B cell (primary cell): ENCODE results near the gene PRSS21. TPM values are rescaled to one million over a fixed set of nuclear protein-coding genes. Genes with fewer than 3 reads are reported as not detected.

ENCODE experiments used
- ATAC-seq: fragments of 200-7000 bp; cut with Tn5 transposase; one replicate; pipeline ENCODE4 v1.10.0; 2021; ENCODE audit warnings: low read depth, mild to moderate bottlenecking, moderate number of reproducible peaks, moderate library complexity
- CTCF ChIA-PET: fragments of 350-600 bp; sonication (Branson Sonifier 250); formaldehyde crosslinking; loops from one replicate; lab custom pipeline; 2021; ENCODE audit warnings: antibody characterized with exemption, inconsistent platforms; lab: Charles Lee
- POLR2A ChIA-PET: fragments of 350-600 bp; sonication (Branson Sonifier 250); formaldehyde crosslinking; loops from one replicate; lab custom pipeline; 2021; ENCODE audit warnings: antibody characterized with exemption; lab: Charles Lee
- DNase-seq: peaks from one replicate; pipeline ENCODE4 v3.0.0; 2013
- H2AFZ ChIP-seq: 2 replicates; pipeline ENCODE4 v1.6.1; 2012; ENCODE audit warnings: mild to moderate bottlenecking, low read depth, low read length; ENCODE audit not compliant: insufficient read depth, poor library complexity, severe bottlenecking
- H3K27ac ChIP-seq, 2 donors: 1 replicate in 1 of 2; 2 replicates in 1 of 2; pipeline ENCODE4 v1.5.1; 2012 to 2013; ENCODE audit warnings: low read length in 2 of 2, mild to moderate bottlenecking in 2 of 2, moderate library complexity in 1 of 2
- H3K27me3 ChIP-seq, 4 experiments: fragments of 200-600 bp in 1 of 4; sonication (generic) in 1 of 4; replicated peaks in 1 of 4; 1 replicate in 2 of 4; 2 replicates in 2 of 4; pipeline versions ENCODE4 v1.6.1 to v1.7.0; 2013 to 2016; ENCODE audit warnings: low read length in 3 of 4, mild to moderate bottlenecking in 2 of 4, mixed read lengths in 1 of 4, moderate library complexity in 1 of 4; ENCODE audit not compliant: insufficient read depth in 4 of 4, control insufficient read depth in 3 of 4; ENCODE audit errors: control extremely low read depth in 1 of 4
- H3K36me3 ChIP-seq, 2 experiments: replicated peaks in 1 of 2; 1 replicate in 1 of 2; 2 replicates in 1 of 2; pipeline versions ENCODE4 v1.6.1 to v1.7.1; 2013; ENCODE audit warnings: low read length in 1 of 2; ENCODE audit not compliant: insufficient read depth in 2 of 2, control insufficient read depth in 1 of 2; ENCODE audit errors: control extremely low read depth in 1 of 2, extremely low read depth in 1 of 2
- H3K4me1 ChIP-seq, 2 donors: fragments of 200-600 bp in 1 of 2; sonication (generic) in 1 of 2; 1 replicate in 1 of 2; 2 replicates in 1 of 2; pipeline versions ENCODE4 v1.5.1 to v1.6.1; 2013 to 2017; ENCODE audit warnings: low read length in 2 of 2; ENCODE audit not compliant: control insufficient read depth in 2 of 2, insufficient read depth in 2 of 2
- H3K4me2 ChIP-seq: replicated peaks from 2 replicates; pipeline ENCODE3; 2012; ENCODE audit warnings: mild to moderate bottlenecking, low read depth, low read length; ENCODE audit not compliant: poor library complexity, severe bottlenecking
- H3K4me3 ChIP-seq, 5 experiments: fragments of 200-600 bp in 1 of 5; sonication (generic) in 1 of 5; 1 replicate in 3 of 5; 2 replicates in 2 of 5; pipeline versions ENCODE4 v1.5.1 to v1.7.0; 2011 to 2016; ENCODE audit warnings: low read length in 4 of 5, mild to moderate bottlenecking in 4 of 5, low read depth in 2 of 5, control low read depth in 1 of 5, moderate library complexity in 1 of 5; ENCODE audit not compliant: insufficient read depth in 1 of 5; ENCODE audit errors: control extremely low read depth in 1 of 5, extremely low read depth in 1 of 5
- H3K79me2 ChIP-seq: fragments of 200-600 bp; sonication (generic); one replicate; pipeline ENCODE4 v1.6.0; 2016; ENCODE audit warnings: low read length; ENCODE audit not compliant: control insufficient read depth, insufficient read depth
- H3K9ac ChIP-seq: fragments of 200-600 bp; sonication (generic); 2 replicates; pipeline ENCODE4 v1.6.1; 2017; ENCODE audit warnings: mild to moderate bottlenecking, low read length, moderate library complexity
- H3K9me3 ChIP-seq, 3 donors: one replicate each; pipeline versions ENCODE4 v1.6.1 to v1.7.1; 2013; ENCODE audit warnings: low read length in 2 of 3; ENCODE audit not compliant: control insufficient read depth in 2 of 3, insufficient read depth in 1 of 3; ENCODE audit errors: control extremely low read depth in 1 of 3
- H4K20me1 ChIP-seq: 2 replicates; pipeline ENCODE4 v1.6.0; 2012; ENCODE audit warnings: mild to moderate bottlenecking, low read length; ENCODE audit not compliant: insufficient read depth, control insufficient read depth, poor library complexity, severe bottlenecking
- H3K27ac Mint-ChIP-seq: one replicate; pipeline ENCODE4 v1.8.0; 2021; ENCODE audit warnings: mixed read lengths
- H3K27me3 Mint-ChIP-seq: one replicate; pipeline ENCODE4 v1.8.0; 2021; ENCODE audit warnings: mixed read lengths
- H3K4me1 Mint-ChIP-seq: one replicate; pipeline ENCODE4 v1.8.0; 2021; ENCODE audit warnings: mixed read lengths
- H3K4me3 Mint-ChIP-seq: one replicate; pipeline ENCODE4 v1.8.0; 2021; ENCODE audit warnings: mixed read lengths
- H3K9me3 Mint-ChIP-seq: one replicate; pipeline ENCODE4 v1.8.0; 2022; ENCODE audit warnings: mixed read lengths; ENCODE audit not compliant: insufficient read depth
- CTCF ChIP-seq: fragments of 200-600 bp; IDR thresholded peaks from one replicate; pipeline ENCODE4 v1.8.0; 2022; ENCODE audit warnings: antibody characterized with exemption, mild to moderate bottlenecking
- EZH2 ChIP-seq: IDR thresholded peaks from 2 replicates; pipeline ENCODE4 v1.6.1; 2012; ENCODE audit warnings: borderline replicate concordance, low read depth, mild to moderate bottlenecking, moderate library complexity, low read length; ENCODE audit not compliant: insufficient read depth, poor library complexity, severe bottlenecking
- WGBS: methylation state at CpG from one replicate; pipeline ENCODE4 v1.1.5; 2013; ENCODE audit warnings: missing lambda C conversion rate; ENCODE audit not compliant: insufficient coverage; 5-methylcytosine and 5-hydroxymethylcytosine counted together
- intact Hi-C: fragments of 100-400 bp; cut with micrococcal nuclease; formaldehyde crosslinking; loops from one replicate; pipeline ENCODE4 v1.10.0; 2022
- polyA plus RNA-seq: library from polyadenylated mRNA; depleted of rRNA; stranded (reverse); fragments of >200 nt; gene quantifications from 2 replicates; pipeline ENCODE4 v1.2.3, GENCODE V29; 2012
- total RNA-seq, 2 donors: library from RNA; stranded (reverse); fragments of 120-200 nt in 1 of 2; gene quantifications; 1 replicate in 1 of 2; 2 replicates in 1 of 2; pipeline versions ENCODE4 v1.2.3 to v1.2.4, GENCODE V29; 2013 to 2022

The PRSS21 gene
- total and polyA plus RNA-seq, 2 donors (not counting 1 experiment from before 2014, with no cell fraction given), result 2.0 to 5.8 TPM

GRCh38 chr16:2804728-2805127 lies 12.3 kb upstream of the PRSS21 start:
- H3K9me3 Mint-ChIP-seq, result peaks cover 5% of the 10 kb centered on the region
- no peak overlapping the region for H3K9ac ChIP-seq
- intact Hi-C loops, result no loop called here
- H3K4me3 Mint-ChIP-seq, result no peak overlapping the region
- no peak overlapping the region for H3K4me2 ChIP-seq
- POLR2A ChIA-PET, result no interaction called here
- TF ChIP-seq CTCF (no peak), EZH2 (no peak)
- H3K27me3 ChIP-seq, result peaks cover 0 to 13% (median 6%) of the 10 kb centered on the region in 4 experiments
- H3K4me1 ChIP-seq, result no peaks in the 10 kb centered on the region
- H3K27ac ChIP-seq, result no peak overlapping the region
- no peaks in the 10 kb centered on the region for H4K20me1 ChIP-seq
- peaks cover 37% of the 10 kb centered on the region for H3K27me3 Mint-ChIP-seq
- H2AFZ ChIP-seq, result no peak overlapping the region
- ATAC-seq (no peak), DNase-seq (no peak)
- H3K9me3 ChIP-seq, result peaks cover 0 to 13% (median 7%) of the 10 kb centered on the region in 3 donors
- no peaks in the 10 kb centered on the region for H3K36me3 ChIP-seq
- no peaks in the 10 kb centered on the region for H3K79me2 ChIP-seq
- WGBS, result 89% methylated on average over 4 of the region's 4 CpGs
- H3K4me3 ChIP-seq, result no peak overlapping the region
- H3K4me1 Mint-ChIP-seq, result no peaks in the 10 kb centered on the region
- no peak overlapping the region for H3K27ac Mint-ChIP-seq
- CTCF ChIA-PET, result no interaction called here

- H3K4me3 ChIP-seq, result no peak overlapping the region
- no peaks in the 10 kb centered on the region for H4K20me1 ChIP-seq
- Mint-ChIP-seq H3K4me1 (no peaks in the 10 kb centered on the region), H3K27me3 (peaks cover 39% of the 10 kb centered on the region), H3K9me3 (peaks cover 5% of the 10 kb centered on the region), H3K27ac (no peak overlapping the region), H3K4me3 (no peak overlapping the region)
- ATAC-seq (no peak), DNase-seq (no peak)
- WGBS, result 93% methylated on average over 4 of the region's 5 CpGs
- ChIA-PET POLR2A (no interaction called here), CTCF (no interaction called here)
- H2AFZ ChIP-seq, result no peak overlapping the region
- intact Hi-C loops, result no loop called here
- no peaks in the 10 kb centered on the region for H3K79me2 ChIP-seq
- H3K4me1 ChIP-seq, result no peaks in the 10 kb centered on the region
- peaks cover 0 to 14% (median 6%) of the 10 kb centered on the region in 4 experiments for H3K27me3 ChIP-seq
- no peak for TF ChIP-seq EZH2
- TF ChIP-seq CTCF, result no peak
- H3K27ac ChIP-seq, result no peak overlapping the region
- H3K9me3 ChIP-seq, result peaks cover 0 to 13% (median 7%) of the 10 kb centered on the region in 3 donors
- no peaks in the 10 kb centered on the region for H3K36me3 ChIP-seq
- no peak overlapping the region for H3K4me2 ChIP-seq
- no peak overlapping the region for H3K9ac ChIP-seq
These were observed 10.8 kb upstream of the PRSS21 start for GRCh38 chr16:2806286-2806685.
